HEK293T (cell line): ENCODE data around the gene PMM1.

Source experiments
- CTCF ChIA-PET: fragments of 350-600 bp; formaldehyde crosslinking; extraction: SDS; loops from one replicate; lab custom pipeline; 2021; ENCODE audit warnings: antibody characterized with exemption, inconsistent platforms; lab: Yijun Ruan, JAX
- POLR2A ChIA-PET: fragments of 350-600 bp; formaldehyde crosslinking; extraction: SDS; loops from one replicate; lab custom pipeline; 2020; ENCODE audit warnings: antibody characterized with exemption, inconsistent platforms; lab: Yijun Ruan, JAX
- DNase-seq: peaks from one replicate; pipeline ENCODE4 v3.0.0; 2012; ENCODE audit warnings: mixed read lengths; ENCODE audit errors: extremely low spot score
- ARNT ChIP-seq: fragments of 450-650 bp; IDR thresholded peaks from 2 replicates; pipeline ENCODE4 v1.6.1; 2017; ENCODE audit warnings: mild to moderate bottlenecking
- BHLHE40 ChIP-seq: fragments of 450-650 bp; IDR thresholded peaks from 2 replicates; pipeline ENCODE4 v1.6.1; 2016; ENCODE audit warnings: mild to moderate bottlenecking, moderate library complexity, borderline replicate concordance
- CTBP1 ChIP-seq: fragments of 450-650 bp; IDR thresholded peaks from 2 replicates; pipeline ENCODE4 v1.6.1; 2016; ENCODE audit warnings: borderline replicate concordance
- ELF4 ChIP-seq: fragments of 450-650 bp; IDR thresholded peaks from 2 replicates; pipeline ENCODE4 v1.6.1; 2017; ENCODE audit warnings: antibody characterized with exemption
- FOXA1 ChIP-seq: fragments of 450-650 bp; IDR thresholded peaks from 2 replicates; pipeline ENCODE4 v1.6.1; 2016; ENCODE audit warnings: mild to moderate bottlenecking
- FOXK2 ChIP-seq: fragments of 450-650 bp; IDR thresholded peaks from 2 replicates; pipeline ENCODE4 v1.6.1; 2016; ENCODE audit warnings: mild to moderate bottlenecking
- FOXM1 ChIP-seq: fragments of 450-650 bp; IDR thresholded peaks from 2 replicates; pipeline ENCODE4 v1.6.1; 2017; ENCODE audit warnings: mild to moderate bottlenecking, borderline replicate concordance
- HDGF ChIP-seq: fragments of 450-650 bp; IDR thresholded peaks from 2 replicates; pipeline ENCODE4 v1.6.1; 2017; ENCODE audit warnings: antibody characterized with exemption, borderline replicate concordance
- L3MBTL2 ChIP-seq: fragments of 450-650 bp; conservative IDR thresholded peaks from 2 replicates; pipeline ENCODE4 v1.6.1; 2016; ENCODE audit warnings: mild to moderate bottlenecking
- LEF1 ChIP-seq: fragments of 450-650 bp; IDR thresholded peaks from 2 replicates; pipeline ENCODE4 v1.6.1; 2017; ENCODE audit warnings: mild to moderate bottlenecking, borderline replicate concordance
- NFRKB ChIP-seq: fragments of 450-650 bp; IDR thresholded peaks from 2 replicates; pipeline ENCODE4 v1.6.1; 2016; ENCODE audit warnings: mild to moderate bottlenecking, moderate library complexity
- SP1 ChIP-seq: fragments of 450-650 bp; IDR thresholded peaks from 2 replicates; pipeline ENCODE4 v1.6.1; 2017
- SUZ12 ChIP-seq: fragments of 450-650 bp; IDR thresholded peaks from 2 replicates; pipeline ENCODE4 v1.6.1; 2016; ENCODE audit warnings: mild to moderate bottlenecking
- TARDBP ChIP-seq: fragments of 450-650 bp; IDR thresholded peaks from 2 replicates; pipeline ENCODE4 v1.6.1; 2016
- ZNF384 ChIP-seq: fragments of 450-650 bp; IDR thresholded peaks from 2 replicates; pipeline ENCODE4 v1.6.1; 2016
- TF ChIP-seq, protein P1 (sequence below): fragments of 450-650 bp; IDR thresholded peaks from 2 replicates; pipeline ENCODE4 v1.6.1; 2016

Gene PMM1

DNA sequence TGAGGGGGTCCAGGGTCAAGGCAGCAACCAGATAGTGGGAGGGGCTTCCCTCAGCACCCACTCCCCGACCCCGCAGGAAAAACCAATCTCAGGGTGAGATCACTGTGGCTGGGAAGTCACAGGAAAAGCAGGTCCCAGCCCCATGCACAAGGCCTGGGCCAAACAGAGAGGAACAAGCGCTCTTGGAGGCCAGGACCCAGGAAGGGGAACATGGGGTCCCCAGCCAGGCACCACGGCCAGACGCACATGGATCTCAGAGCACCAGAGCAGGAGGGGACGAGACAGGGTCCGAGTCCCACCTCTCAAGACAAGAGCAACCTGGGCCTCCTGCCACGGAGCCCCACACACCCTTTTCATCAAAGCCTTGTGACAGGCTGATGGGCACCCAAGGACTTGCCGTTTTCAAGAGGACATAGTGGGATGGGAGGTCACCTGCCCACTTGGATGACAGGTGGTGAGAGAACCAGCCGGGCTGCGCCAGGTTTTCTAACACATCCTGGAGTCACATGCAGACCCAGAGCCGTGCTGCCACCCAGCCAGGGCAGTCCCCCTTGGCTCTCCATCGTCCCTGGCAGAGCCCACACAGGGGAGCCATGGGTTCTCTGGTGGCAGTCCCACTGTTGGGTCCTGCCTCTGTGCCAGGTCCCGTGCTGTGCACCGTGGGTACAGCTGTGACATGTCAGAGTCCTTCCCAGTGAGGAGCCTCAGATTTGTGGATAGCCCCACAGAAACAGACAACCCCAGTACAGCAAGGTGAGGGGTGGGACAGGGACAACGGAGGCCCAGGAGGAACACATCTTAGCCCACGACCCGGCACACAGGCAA lies 58.5 kb downstream of the PMM1 start:
- ChIA-PET POLR2A (no interaction called here), CTCF (interaction anchor here (0.9 kb wide), 1 partner anchor 14 kb away, joined by 3 read pairs; no protein-coding TSS in a partner anchor)
- TF ChIP-seq L3MBTL2 (no peak), FOXM1 (no peak), SP1 (no peak), LEF1 (no peak), ARNT (no peak), SUZ12 (no peak), ELF4 (no peak), HDGF (no peak), CTBP1 (no peak), NFRKB (no peak), FOXK2 (no peak), TARDBP (no peak), FOXA1 (no peak), ZNF384 (no peak), BHLHE40 (no peak)
- TF ChIP-seq, protein P1, sequence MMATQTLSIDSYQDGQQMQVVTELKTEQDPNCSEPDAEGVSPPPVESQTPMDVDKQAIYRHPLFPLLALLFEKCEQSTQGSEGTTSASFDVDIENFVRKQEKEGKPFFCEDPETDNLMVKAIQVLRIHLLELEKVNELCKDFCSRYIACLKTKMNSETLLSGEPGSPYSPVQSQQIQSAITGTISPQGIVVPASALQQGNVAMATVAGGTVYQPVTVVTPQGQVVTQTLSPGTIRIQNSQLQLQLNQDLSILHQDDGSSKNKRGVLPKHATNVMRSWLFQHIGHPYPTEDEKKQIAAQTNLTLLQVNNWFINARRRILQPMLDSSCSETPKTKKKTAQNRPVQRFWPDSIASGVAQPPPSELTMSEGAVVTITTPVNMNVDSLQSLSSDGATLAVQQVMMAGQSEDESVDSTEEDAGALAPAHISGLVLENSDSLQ: no peak
- DNase-seq: no peak

DNA sequence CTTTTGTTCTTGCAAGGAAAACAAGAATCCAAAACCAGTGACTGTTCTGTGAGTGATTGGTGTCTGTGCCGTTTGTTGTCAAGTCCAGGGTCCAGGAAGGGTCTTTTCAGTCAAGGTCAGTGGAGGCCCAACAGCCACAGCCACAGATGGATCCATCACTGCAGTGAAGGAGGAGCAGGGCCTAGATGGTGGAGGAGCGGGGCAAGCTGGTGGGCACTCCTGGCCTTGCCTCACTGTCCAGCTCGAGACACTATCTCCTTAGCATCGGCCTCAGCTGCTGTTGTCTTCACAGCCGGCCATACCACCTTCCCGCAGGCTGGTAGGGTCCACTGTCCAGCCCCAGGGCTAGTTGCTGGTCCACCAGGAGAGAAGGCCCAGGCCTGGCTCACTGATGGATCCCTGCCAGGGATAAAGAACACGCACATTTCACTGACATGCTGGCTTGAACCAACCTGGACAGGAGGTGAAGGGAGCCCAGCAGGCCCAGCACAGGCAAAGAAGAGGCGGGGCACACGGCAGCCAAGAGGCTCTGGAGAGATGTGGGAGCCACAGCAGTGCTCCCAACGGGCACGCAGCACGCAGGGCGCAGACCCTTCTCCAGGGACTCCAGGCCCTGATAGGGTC lies 60.6 kb downstream of the PMM1 start:
- POLR2A ChIA-PET: no interaction called here
- TF ChIP-seq TARDBP (no peak), LEF1 (no peak), ARNT (no peak), FOXM1 (no peak), FOXA1 (no peak), ZNF384 (no peak), BHLHE40 (no peak), CTBP1 (no peak)
- DNase-seq: no peak
- CTCF ChIA-PET: no interaction called here

DNA sequence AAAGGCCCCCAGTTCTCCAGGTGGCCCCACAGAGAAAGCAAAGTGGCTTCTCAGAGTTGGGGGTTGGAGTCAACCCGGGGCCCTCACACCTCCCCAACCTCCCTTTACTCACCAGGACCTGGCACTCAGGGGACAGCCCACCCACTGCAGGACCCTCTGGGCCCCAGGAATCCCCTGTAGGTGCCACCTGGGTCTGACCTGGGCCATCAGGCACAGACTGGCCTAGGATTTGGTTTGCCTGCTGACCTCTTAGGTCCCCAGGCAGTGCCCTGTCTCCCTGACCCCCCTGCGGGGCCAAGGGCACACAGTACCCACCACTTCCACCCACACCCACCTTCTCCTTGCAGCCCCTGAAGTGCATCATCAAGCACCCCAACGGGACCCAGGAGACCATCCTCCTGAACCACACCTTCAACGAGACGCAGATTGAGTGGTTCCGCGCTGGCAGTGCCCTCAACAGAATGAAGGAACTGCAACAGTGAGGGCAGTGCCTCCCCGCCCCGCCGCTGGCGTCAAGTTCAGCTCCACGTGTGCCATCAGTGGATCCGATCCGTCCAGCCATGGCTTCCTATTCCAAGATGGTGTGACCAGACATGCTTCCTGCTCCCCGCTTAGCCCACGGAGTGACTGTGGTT lies 61.4 kb downstream of the PMM1 start:
- DNase-seq: no peak
- TF ChIP-seq ELF4: no peak
- POLR2A ChIA-PET: no interaction called here
- CTCF ChIA-PET: no interaction called here
